HepG2 (cell line): ENCODE measurements around the gene MAP3K14. TPM values are rescaled to one million over a fixed set of nuclear protein-coding genes. Genes with fewer than 3 reads are reported as not detected.

ENCODE experiments used
- ATAC-seq: fragments of 200-7000 bp; cut with Tn5 transposase; 3 replicates; pipeline ENCODE4 v1.9.1; 2020; ENCODE audit warnings: mild to moderate bottlenecking, moderate library complexity
- BruUV-seq: library from RNA; stranded (reverse); fragments of 400-500 nt; replicated peaks from 2 replicates; lab custom pipeline; 2021; lab: Mats Ljungman, UMichigan
- CTCF ChIA-PET: fragments of 300-600 bp; formaldehyde crosslinking; extraction: SDS; loops from one replicate; lab custom pipeline; 2021; ENCODE audit warnings: low total read pairs, inconsistent platforms, low intra/inter-chr PET ratio; lab: Yijun Ruan, JAX
- POLR2A ChIA-PET: fragments of 350-600 bp; sonication (Branson Sonifier 250); formaldehyde crosslinking; loops from one replicate; lab custom pipeline; 2020; ENCODE audit warnings: antibody characterized with exemption, inconsistent platforms; lab: Yijun Ruan, JAX
- DNase-seq: peaks from one replicate; pipeline ENCODE4 v3.0.0-alpha.2; 2015; ENCODE audit warnings: low spot score
- FAIRE-seq: peaks from 3 replicates; lab custom pipeline; 2011; peaks lifted over from hg19 to GRCh38; lab: Jason Lieb, UNC
- H2AFZ ChIP-seq: one replicate; pipeline ENCODE4 v1.6.1; 2011; ENCODE audit warnings: low read length, inconsistent platforms
- H3K27ac ChIP-seq: fragments of 300-600 bp; 3 replicates; pipeline ENCODE4 v1.8.0; 2011; ENCODE audit warnings: mixed run types, mild to moderate bottlenecking, mixed read lengths, low read length, inconsistent platforms; ENCODE audit not compliant: insufficient read depth; ENCODE audit errors: extremely low read length
- H3K27me3 ChIP-seq, 2 experiments: fragments of 200-600 bp in 1 of 2; 2 replicates in 1 of 2; 3 replicates in 1 of 2; pipeline versions ENCODE4 v1.6.0 to v1.8.0; 2011; ENCODE audit warnings: low read length in 2 of 2, mild to moderate bottlenecking in 2 of 2, moderate library complexity in 2 of 2, inconsistent platforms in 1 of 2; ENCODE audit not compliant: insufficient read depth in 2 of 2, control insufficient read depth in 1 of 2
- H3K36me3 ChIP-seq, 2 experiments: fragments of 200-600 bp in 1 of 2; replicated peaks in 1 of 2; 2 replicates in 1 of 2; 3 replicates in 1 of 2; pipeline versions ENCODE4 v1.5.1 to v1.8.0; 2011; ENCODE audit warnings: low read length in 2 of 2, inconsistent platforms in 1 of 2; ENCODE audit not compliant: insufficient read depth in 2 of 2, control insufficient read depth in 1 of 2
- H3K4me1 ChIP-seq: 2 replicates; pipeline ENCODE4 v1.5.1; 2012; ENCODE audit warnings: low read length, inconsistent platforms; ENCODE audit not compliant: insufficient read depth
- H3K4me2 ChIP-seq: 2 replicates; pipeline ENCODE4 v1.6.0; 2011; ENCODE audit warnings: low read depth, low read length, inconsistent platforms
- H3K4me3 ChIP-seq, 3 experiments: fragments of 200-600 bp in 1 of 3; sonication (generic), shearing (Covaris generic) in 1 of 3; replicated peaks in 1 of 3; 2 replicates each; pipeline ENCODE4 v1.5.1; 2011 to 2016; ENCODE audit warnings: low read length in 3 of 3, inconsistent platforms in 2 of 3, low read depth in 2 of 3, mild to moderate bottlenecking in 2 of 3, control low read depth in 1 of 3, mixed read lengths in 1 of 3; ENCODE audit not compliant: insufficient read depth in 1 of 3
- H3K79me2 ChIP-seq: one replicate; pipeline ENCODE4 v1.6.1; 2011; ENCODE audit warnings: low read length, inconsistent platforms; ENCODE audit not compliant: insufficient read depth
- H3K9ac ChIP-seq: 2 replicates; pipeline ENCODE4 v1.6.0; 2011; ENCODE audit warnings: mild to moderate bottlenecking, low read depth, low read length, inconsistent platforms; ENCODE audit not compliant: insufficient read depth
- H3K9me3 ChIP-seq: 2 replicates; pipeline ENCODE4 v1.5.1; 2012; ENCODE audit warnings: mild to moderate bottlenecking, low read length
- H4K20me1 ChIP-seq: 2 replicates; pipeline ENCODE4 v1.6.0; 2011; ENCODE audit warnings: inconsistent platforms, mild to moderate bottlenecking, low read length, moderate library complexity; ENCODE audit not compliant: insufficient read depth
- AKAP8 ChIP-seq: sonication (generic); formaldehyde crosslinking; IDR thresholded peaks from 2 replicates; pipeline ENCODE4 v1.5.1; 2020; ENCODE audit warnings: mild to moderate bottlenecking, missing genetic modification reagents
- EHMT2 ChIP-seq: fragments of 200-600 bp; sonication (generic); IDR thresholded peaks from 2 replicates; pipeline ENCODE4 v1.7.0; 2017; ENCODE audit warnings: antibody characterized with exemption, low read depth, low read length, borderline replicate concordance
- HBP1 ChIP-seq: IDR thresholded peaks from 2 replicates; pipeline ENCODE4 v1.6.1; 2016; ENCODE audit warnings: low read depth, control low read depth
- NCOA5 ChIP-seq: sonication (generic); formaldehyde crosslinking; IDR thresholded peaks from 2 replicates; pipeline ENCODE4 v1.4.0; 2020; ENCODE audit warnings: missing genetic modification reagents
- SIX1 ChIP-seq: sonication (generic); formaldehyde crosslinking; IDR thresholded peaks from 2 replicates; pipeline ENCODE4 v1.4.0; 2020; ENCODE audit warnings: missing genetic modification reagents, borderline replicate concordance
- STAT6 ChIP-seq: sonication (generic); formaldehyde crosslinking; IDR thresholded peaks from 2 replicates; pipeline ENCODE4 v1.4.0; 2020; ENCODE audit warnings: missing genetic modification reagents, mild to moderate bottlenecking, borderline replicate concordance
- TAF15 ChIP-seq: fragments of 200-400 bp; formaldehyde crosslinking; IDR thresholded peaks from one replicate; pipeline ENCODE4 v1.6.1; 2018; ENCODE audit warnings: mild to moderate bottlenecking, low read depth, low read length; ENCODE audit not compliant: poor library complexity, severe bottlenecking
- ZC3H13 ChIP-seq: sonication (generic); formaldehyde crosslinking; IDR thresholded peaks from 2 replicates; pipeline ENCODE4 v1.8.1; 2023; ENCODE audit warnings: mild to moderate bottlenecking, missing genetic modification reagents, moderate library complexity
- ZNF281 ChIP-seq: sonication (generic); formaldehyde crosslinking; IDR thresholded peaks from 2 replicates; pipeline ENCODE4 v1.4.0; 2020; ENCODE audit warnings: missing genetic modification reagents, borderline replicate concordance
- ZNF343 ChIP-seq: sonication (generic); formaldehyde crosslinking; IDR thresholded peaks from 2 replicates; pipeline ENCODE4 v1.4.0; 2020; ENCODE audit warnings: mild to moderate bottlenecking, missing genetic modification reagents
- ZNF432 ChIP-seq: sonication (generic); formaldehyde crosslinking; IDR thresholded peaks from 2 replicates; pipeline ENCODE4 v1.5.0; 2020; ENCODE audit warnings: missing genetic modification reagents, mild to moderate bottlenecking, borderline replicate concordance
- ZNF557 ChIP-seq: sonication (generic); formaldehyde crosslinking; IDR thresholded peaks from 2 replicates; pipeline ENCODE4 v1.4.0; 2020; ENCODE audit warnings: missing genetic modification reagents
- ZNF577 ChIP-seq: sonication (generic); formaldehyde crosslinking; IDR thresholded peaks from 2 replicates; pipeline ENCODE4 v1.4.0; 2020; ENCODE audit warnings: mild to moderate bottlenecking, low read depth, missing genetic modification reagents, borderline replicate concordance
- ZNF580 ChIP-seq: IDR thresholded peaks from 2 replicates; pipeline ENCODE4 v1.6.1; 2016; ENCODE audit warnings: low read depth, borderline replicate concordance
- WGBS: methylation state at CpG from one replicate; pipeline ENCODE4 v1.1.6; 2017; ENCODE audit warnings: low lambda C conversion rate; 5-methylcytosine and 5-hydroxymethylcytosine counted together
- in situ Hi-C: cut with HindIII; loops from 2 replicates; pipeline ENCODE4 v1.10.0; 2017; ENCODE audit warnings: low pct_unique_long_range_greater_than_20kb; ENCODE audit not compliant: extremely low pct_ligation_motif_present
- intact Hi-C: fragments of 100-400 bp; cut with micrococcal nuclease; formaldehyde crosslinking; loops from one replicate; pipeline ENCODE4 v1.10.0; 2022; ENCODE audit not compliant: unreplicated experiment
- polyA plus RNA-seq, 8 experiments: library from polyadenylated mRNA; depleted of rRNA in 3 of 8; stranded (reverse) in 7 of 8; unstranded in 1 of 8; fragments of >200 nt; fragmentation: Illumina TruSeq in 4 of 8; extraction: Trizol in 4 of 8; gene quantifications; 2 replicates each; pipeline versions ENCODE4 v1.2.1 to v1.2.3, GENCODE V29; 2011 to 2016; ENCODE audit warnings: low read depth in 4 of 8, missing spikeins in 1 of 8, mixed read lengths in 1 of 8; ENCODE audit not compliant: insufficient read depth in 1 of 8
- total RNA-seq, 5 experiments: library from RNA; depleted of rRNA; stranded (reverse); fragments of >200 nt; fragmentation: Illumina TruSeq; extraction: Trizol; gene quantifications; 2 replicates each; pipeline ENCODE4 v1.2.3, GENCODE V29; 2016; ENCODE audit warnings: low read depth in 1 of 5

Gene MAP3K14
- total and polyA plus RNA-seq, 2 of the 13 experiments (the other 11 are each of a cell fraction or from before 2014, with no cell fraction given), result 2.6 TPM

GRCh38 chr17:45318561-45319230, 1.9 kb upstream of the MAP3K14 start:
- no peak for FAIRE-seq
- POLR2A ChIA-PET, result interaction anchor here (2.9 kb wide), 1 partner anchor 107 kb away, joined by 18 read pairs; no protein-coding TSS in a partner anchor
- Histone ChIP-seq H4K20me1 (no peaks in the 10 kb centered on the region), H3K4me3 (no peak overlapping the region), H3K4me2 (no peak overlapping the region; the same call in 1 of the 2 replicates), H3K9me3 (no peaks in the 10 kb centered on the region), H3K27me3 (peaks cover 6 to 44% of the 10 kb centered on the region in 2 experiments; a peak in 3 of 5 replicates), H3K4me1 (peaks cover 46% of the 10 kb centered on the region), H3K9ac (no peak overlapping the region), H3K79me2 (peaks cover 25% of the 10 kb centered on the region), H3K36me3 (no peaks in the 10 kb centered on the region), H3K27ac (no peak overlapping the region), H2AFZ (peak overlapping the region; percentile 40)
- no peak for DNase-seq
- CTCF ChIA-PET, result no interaction called here
- 53% methylated on average over 7 of the region's 7 CpGs for WGBS
- in situ Hi-C loops, result no loop called here
- ATAC-seq, result no peak
- BruUV-seq, result no TSS peak
- intact Hi-C loops, result no loop called here
- TF ChIP-seq TAF15 (no peak), SIX1 (CRISPR knock-in tag) (no peak), ZNF580 (CRISPR knock-in tag) (no peak), ZC3H13 (CRISPR knock-in tag) (no peak), ZNF577 (CRISPR knock-in tag) (no peak), EHMT2 (no peak), STAT6 (CRISPR knock-in tag) (no peak), ZNF557 (CRISPR knock-in tag) (no peak), HBP1 (no peak), ZNF281 (CRISPR knock-in tag) (no peak), ZNF343 (CRISPR knock-in tag) (no peak), ZNF432 (CRISPR knock-in tag) (no peak), AKAP8 (CRISPR knock-in tag) (no peak), NCOA5 (CRISPR knock-in tag) (no peak)
